Measurements from ENCODE around the gene HSPG2. TPM values are rescaled to one million over a fixed set of nuclear protein-coding genes. Genes with fewer than 3 reads are reported as not detected.

HSPG2 gene
- total and polyA plus RNA-seq, 9 donors, result 27.3 to 294 (median 92.6) TPM

- TF ChIP-seq CTCF (IDR thresholded peaks at IDR 0.05), result no peak
- TF ChIP-seq POLR2A (IDR thresholded peaks at IDR 0.05), result no peak
- TF ChIP-seq EP300 (IDR thresholded peaks at IDR 0.05), result no peak
These were observed 18.6 kb upstream of the HSPG2 start for GRCh38 chr1:21955501-21956281.

DNA sequence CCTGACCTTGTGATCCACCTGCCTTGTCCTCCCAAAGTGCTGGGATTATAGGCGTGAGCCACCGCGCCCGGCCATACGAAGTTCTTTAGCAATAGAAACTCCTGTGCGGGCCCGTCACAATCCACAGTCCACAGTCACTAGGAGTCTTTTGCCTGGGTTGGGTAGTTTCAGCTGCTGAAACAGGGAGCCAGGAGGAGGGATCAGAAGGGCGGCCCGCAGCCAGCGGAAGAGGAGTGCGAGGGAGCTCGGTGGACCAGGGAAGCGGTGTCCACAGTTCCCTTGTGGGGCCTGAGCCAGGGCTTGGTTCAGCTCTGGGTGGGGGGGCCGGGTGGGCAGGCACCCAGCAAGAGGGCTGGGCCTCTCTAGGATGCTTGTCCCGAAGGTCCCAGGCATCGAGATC, 17.9 kb upstream of the HSPG2 start:
- Histone ChIP-seq H3K4me3 (no peak overlapping the region), H3K27me3 (no peaks in the 10 kb centered on the region), H3K27ac (no peak overlapping the region), H3K36me3 (no peaks in the 10 kb centered on the region), H3K9me3 (no peaks in the 10 kb centered on the region), H3K4me1 (ENCODE audit: insufficient read depth) (peaks cover 3% of the 10 kb centered on the region)
- no peak for DNase-seq
- TF ChIP-seq CTCF (IDR thresholded peaks at IDR 0.05), result no peak
- no peak for TF ChIP-seq EP300 (IDR thresholded peaks at IDR 0.05)
- no peak for TF ChIP-seq POLR2A (IDR thresholded peaks at IDR 0.05)
- WGBS, 3 donors, result 68 to 77% (median 75%) methylated on average over 15 to 16 of the region's 16 CpGs
- intact Hi-C loops (cut with DNase I), result no loop called here

More at GRCh38 chr1:21955501-21956281, 18.6 kb upstream of the HSPG2 start:
- WGBS, 3 donors, result 59 to 75% (median 61%) methylated on average over 9 of the region's 9 CpGs
- H3K27me3 ChIP-seq, result no peaks in the 10 kb centered on the region
- intact Hi-C loops (cut with DNase I), result no loop called here
- no peak overlapping the region for H3K27ac ChIP-seq
- no peaks in the 10 kb centered on the region for H3K36me3 ChIP-seq
- DNase-seq, result no peak
- H3K4me1 ChIP-seq (ENCODE audit: insufficient read depth), result peaks cover 3% of the 10 kb centered on the region
- no peaks in the 10 kb centered on the region for H3K9me3 ChIP-seq
- no peak overlapping the region for H3K4me3 ChIP-seq

- WGBS, 3 donors, result 74 to 81% (median 77%) methylated on average over 6 of the region's 6 CpGs
- H3K27me3 ChIP-seq, result no peaks in the 10 kb centered on the region
- peaks cover 3% of the 10 kb centered on the region for H3K4me1 ChIP-seq (ENCODE audit: insufficient read depth)
- intact Hi-C loops (cut with DNase I), result loop anchor here in 1 of 4 donors (5.0 kb wide), 1 partner anchor 51 kb away; no protein-coding TSS in a partner anchor
- TF ChIP-seq CTCF (IDR thresholded peaks at IDR 0.05), result no peak
- TF ChIP-seq EP300 (IDR thresholded peaks at IDR 0.05), result no peak
- no peak for TF ChIP-seq POLR2A (IDR thresholded peaks at IDR 0.05)
- H3K36me3 ChIP-seq, result no peaks in the 10 kb centered on the region
- DNase-seq, result no peak
- no peak overlapping the region for H3K27ac ChIP-seq
- H3K9me3 ChIP-seq, result no peaks in the 10 kb centered on the region
- H3K4me3 ChIP-seq, result no peak overlapping the region
These were observed 15.8 kb upstream of the HSPG2 start for GRCh38 chr1:21952786-21953520.

GRCh38 chr1:21951226-21951870, 14.2 kb upstream of the HSPG2 start:
- Histone ChIP-seq H3K27ac (no peak overlapping the region), H3K4me3 (no peak overlapping the region), H3K9me3 (no peaks in the 10 kb centered on the region), H3K4me1 (ENCODE audit: insufficient read depth) (peaks cover 3% of the 10 kb centered on the region), H3K36me3 (no peaks in the 10 kb centered on the region), H3K27me3 (no peaks in the 10 kb centered on the region)
- DNase-seq, result no peak
- 79 to 82% (median 80%) methylated on average over 12 of the region's 12 CpGs for WGBS, 3 donors
- no peak for TF ChIP-seq EP300 (IDR thresholded peaks at IDR 0.05)
- no peak for TF ChIP-seq POLR2A (IDR thresholded peaks at IDR 0.05)
- TF ChIP-seq CTCF (IDR thresholded peaks at IDR 0.05), result no peak
- intact Hi-C loops (cut with DNase I), result loop anchor here in 1 of 4 donors (5.0 kb wide), 1 partner anchor 49 kb away; no protein-coding TSS in a partner anchor

All from ovary (tissue), 9 donors.